Measurements from ENCODE around the gene DLG2. TPM values are rescaled to one million over a fixed set of nuclear protein-coding genes. Genes with fewer than 3 reads are reported as not detected.

DLG2 gene
- total and polyA plus RNA-seq, 2 donors (not counting 3 experiments of a cell fraction or from before 2014, with no cell fraction given), result 0.15 to 1.1 TPM

- H3K9me3 ChIP-seq (replicated peaks; ENCODE audit: control insufficient read depth, insufficient read depth, low read length), result no peaks in the 10 kb centered on the region
- H3K4me2 ChIP-seq (ENCODE audit: insufficient read depth, low read length), result no peak overlapping the region
- BruUV-seq (replicated peaks), result no TSS peak
- no peaks in the 10 kb centered on the region for H3K4me1 ChIP-seq (ENCODE audit: control insufficient read depth, extremely low read depth, insufficient read depth, low read length)
- CTCF ChIA-PET, result no interaction called here
- dilution Hi-C loops (cut with MboI; ENCODE audit: extremely low pct_ligation_motif_present, low sequenced_read_pairs) (no loop called here), intact Hi-C loops (cut with micrococcal nuclease) (loop anchor here (5.0 kb wide), 1 partner anchor 94 kb away; no protein-coding TSS in a partner anchor)
- no peak overlapping the region for H3K4me3 ChIP-seq (replicated peaks in 1 of 3; ENCODE audit: insufficient read depth in 1 of 3, low read depth in 1 of 3, low read length in 3 of 3)
- no peak overlapping the region for H3K27ac ChIP-seq (ENCODE audit: insufficient read depth, low read depth, low read length)
- H3K36me3 ChIP-seq (ENCODE audit: control insufficient read depth in 2 of 2, extremely low read depth in 1 of 2, insufficient read depth in 2 of 2, low read length in 2 of 2), result no peaks in the 10 kb centered on the region
- FAIRE-seq (no peak), DNase-seq (ENCODE audit: low read depth, low spot score) (no peak)
- H3K27me3 ChIP-seq (ENCODE audit: control insufficient read depth in 2 of 2, insufficient read depth in 2 of 2, low read length in 2 of 2), result no peaks in the 10 kb centered on the region
- no peaks in the 10 kb centered on the region for H3K9me1 ChIP-seq (replicated peaks; ENCODE audit: control insufficient read depth, extremely low read depth, insufficient read depth, low read length)
- H2AFZ ChIP-seq (ENCODE audit: low read depth, low read length), result no peak overlapping the region
- TF ChIP-seq GATA2 (IDR thresholded peaks at IDR 0.05; ENCODE audit: insufficient read depth, insufficient read length, low read depth, low read length) (no peak), MYC (IDR thresholded peaks at IDR 0.05; ENCODE audit: low read depth, low read length) (no peak), EZH2 (IDR thresholded peaks at IDR 0.05; ENCODE audit: borderline replicate concordance, low read depth, low read length, severe bottlenecking) (no peak), JUN (IDR thresholded peaks at IDR 0.05; ENCODE audit: borderline replicate concordance, insufficient read depth, insufficient read length, low read depth) (no peak), CTCF (IDR thresholded peaks at IDR 0.05; ENCODE audit: extremely low read depth in 1 of 2, insufficient read depth in 1 of 2, low read depth in 1 of 2, low read length in 2 of 2) (no peak), POLR2AphosphoS5 (IDR thresholded peaks at IDR 0.05; ENCODE audit: insufficient read depth, low read depth, low read length) (no peak), MAX (IDR thresholded peaks at IDR 0.05; ENCODE audit: insufficient read depth, insufficient read length) (no peak), POLR2A (IDR thresholded peaks at IDR 0.05; ENCODE audit: low read depth, low read length) (no peak), FOS (IDR thresholded peaks at IDR 0.05; ENCODE audit: borderline replicate concordance, insufficient read depth, low read length) (no peak)
- no peaks in the 10 kb centered on the region for H4K20me1 ChIP-seq (replicated peaks; ENCODE audit: control insufficient read depth, extremely low read depth, insufficient read depth, low read length)
- no peak overlapping the region for H3K9ac ChIP-seq (replicated peaks; ENCODE audit: extremely low read depth, insufficient read depth, low read length)
- POLR2A ChIA-PET, result no interaction called here
- H3K79me2 ChIP-seq (ENCODE audit: control insufficient read depth, insufficient read depth, low read length), result no peaks in the 10 kb centered on the region
Observed at GRCh38 chr11:83571302-83571701, 2055.8 kb downstream of the DLG2 start.
